Transverse colon (tissue), 3 donors: Measurements from ENCODE around the gene UNC5B.

Experiments
- EP300 ChIP-seq: sonication (generic); formaldehyde crosslinking; IDR thresholded peaks from one replicate; pipeline ENCODE4 v1.6.1; 2017; ENCODE audit warnings: antibody characterized with exemption, low read depth
- POLR2A ChIP-seq: fragments of 450-650 bp; IDR thresholded peaks from one replicate; pipeline ENCODE4 v1.6.1; 2016; ENCODE audit warnings: antibody characterized with exemption, mild to moderate bottlenecking, moderate library complexity
- TF ChIP-seq, protein P1 (sequence below), 5 experiments: fragments of 200-600 bp in 3 of 5; fragments of 450-650 bp in 2 of 5; sonication (generic) in 3 of 5; IDR thresholded peaks; 1 replicate in 2 of 5; 2 replicates in 3 of 5; pipeline ENCODE4 v1.5.1; 2016 to 2017; ENCODE audit warnings: antibody characterized with exemption in 5 of 5, inconsistent platforms in 3 of 5, mild to moderate bottlenecking in 2 of 5, moderate library complexity in 1 of 5

DNA sequence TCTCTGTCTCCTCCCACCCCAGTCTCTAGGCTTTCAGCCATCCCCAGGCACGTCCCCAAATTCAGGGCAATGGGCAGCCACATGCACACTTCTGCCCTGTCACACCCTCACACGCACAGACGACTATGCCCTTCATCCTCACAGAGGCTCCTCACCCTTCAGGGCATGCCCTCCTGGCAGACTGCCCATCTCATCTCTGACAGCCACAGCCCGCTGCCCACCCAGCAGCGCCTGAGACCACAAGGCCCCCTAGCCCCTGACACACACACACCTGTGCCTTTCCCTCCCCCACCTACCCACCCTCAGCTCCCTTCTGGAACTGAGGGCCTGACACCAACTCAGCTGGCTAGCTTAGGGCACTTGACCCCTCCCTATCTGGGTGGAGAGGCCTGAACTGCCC is 83.7 kb downstream of the UNC5B start:
- TF ChIP-seq, protein P1, sequence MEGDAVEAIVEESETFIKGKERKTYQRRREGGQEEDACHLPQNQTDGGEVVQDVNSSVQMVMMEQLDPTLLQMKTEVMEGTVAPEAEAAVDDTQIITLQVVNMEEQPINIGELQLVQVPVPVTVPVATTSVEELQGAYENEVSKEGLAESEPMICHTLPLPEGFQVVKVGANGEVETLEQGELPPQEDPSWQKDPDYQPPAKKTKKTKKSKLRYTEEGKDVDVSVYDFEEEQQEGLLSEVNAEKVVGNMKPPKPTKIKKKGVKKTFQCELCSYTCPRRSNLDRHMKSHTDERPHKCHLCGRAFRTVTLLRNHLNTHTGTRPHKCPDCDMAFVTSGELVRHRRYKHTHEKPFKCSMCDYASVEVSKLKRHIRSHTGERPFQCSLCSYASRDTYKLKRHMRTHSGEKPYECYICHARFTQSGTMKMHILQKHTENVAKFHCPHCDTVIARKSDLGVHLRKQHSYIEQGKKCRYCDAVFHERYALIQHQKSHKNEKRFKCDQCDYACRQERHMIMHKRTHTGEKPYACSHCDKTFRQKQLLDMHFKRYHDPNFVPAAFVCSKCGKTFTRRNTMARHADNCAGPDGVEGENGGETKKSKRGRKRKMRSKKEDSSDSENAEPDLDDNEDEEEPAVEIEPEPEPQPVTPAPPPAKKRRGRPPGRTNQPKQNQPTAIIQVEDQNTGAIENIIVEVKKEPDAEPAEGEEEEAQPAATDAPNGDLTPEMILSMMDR (IDR thresholded peaks at IDR 0.05), result no peak
- TF ChIP-seq EP300, result no peak
- TF ChIP-seq POLR2A, result no peak
